CD4-positive, alpha-beta T cell treated with Interleukin-15 for 1 hour (primary cell): ENCODE results near the gene AGO3.

Experiments
- DNase-seq: peaks from one replicate; pipeline ENCODE4 v3.0.0-alpha.2; 2020

Gene AGO3

DNA sequence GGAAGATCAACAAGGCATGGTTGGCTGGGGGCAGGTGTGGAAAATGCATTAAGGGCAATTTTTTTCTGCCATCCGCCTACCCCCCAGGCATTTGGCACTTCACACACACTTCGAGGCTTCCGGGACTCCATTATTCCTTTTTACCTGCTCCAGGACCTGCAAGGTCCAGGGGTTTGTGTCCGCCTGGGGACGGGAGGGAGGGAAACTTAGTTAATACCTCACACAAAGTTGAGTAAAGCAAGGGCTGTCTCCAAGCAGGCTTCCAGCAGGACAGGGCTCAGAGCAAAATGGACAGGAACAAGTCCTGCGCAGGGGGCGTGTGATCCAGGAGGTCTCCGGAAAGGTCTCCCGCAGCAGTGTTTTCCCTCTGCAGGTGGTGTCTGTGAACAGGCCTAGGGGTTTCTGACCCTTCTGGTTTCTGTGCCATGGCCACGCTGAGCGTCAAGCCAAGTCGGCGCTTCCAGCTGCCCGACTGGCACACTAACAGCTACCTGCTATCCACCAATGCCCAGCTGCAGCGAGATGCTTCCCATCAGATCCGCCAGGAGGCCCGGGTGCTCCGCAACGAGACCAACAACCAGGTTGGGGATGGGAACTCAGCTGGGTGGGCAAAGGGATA, 153.7 kb downstream of the AGO3 start:
- no peak for DNase-seq

DNA sequence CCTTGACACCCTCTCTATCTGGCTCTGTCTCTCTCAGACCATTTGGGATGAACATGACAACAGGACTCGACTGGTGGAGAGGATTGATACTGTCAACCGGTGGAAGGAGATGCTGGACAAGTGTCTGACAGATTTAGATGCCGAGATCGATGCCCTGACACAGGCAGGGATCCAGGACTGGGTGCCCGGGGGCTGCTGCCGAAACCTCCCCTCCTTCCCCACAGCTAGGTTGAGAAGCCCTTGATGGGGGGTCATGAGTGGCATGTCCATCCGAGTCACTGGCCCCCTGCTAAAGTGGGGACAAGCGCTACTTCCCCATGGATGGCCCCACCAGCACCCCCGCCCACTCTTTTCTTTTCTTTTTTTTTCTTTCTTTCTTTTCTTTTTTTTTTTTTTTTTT, 154.2 kb downstream of the AGO3 start:
- no peak for DNase-seq

GRCh38 chr1:36085686-36086526, 155.0 kb downstream of the AGO3 start:
- no peak for DNase-seq

- DNase-seq: no peak
Measured at GRCh38 chr1:36086529-36087232, 155.8 kb downstream of the AGO3 start.

DNA sequence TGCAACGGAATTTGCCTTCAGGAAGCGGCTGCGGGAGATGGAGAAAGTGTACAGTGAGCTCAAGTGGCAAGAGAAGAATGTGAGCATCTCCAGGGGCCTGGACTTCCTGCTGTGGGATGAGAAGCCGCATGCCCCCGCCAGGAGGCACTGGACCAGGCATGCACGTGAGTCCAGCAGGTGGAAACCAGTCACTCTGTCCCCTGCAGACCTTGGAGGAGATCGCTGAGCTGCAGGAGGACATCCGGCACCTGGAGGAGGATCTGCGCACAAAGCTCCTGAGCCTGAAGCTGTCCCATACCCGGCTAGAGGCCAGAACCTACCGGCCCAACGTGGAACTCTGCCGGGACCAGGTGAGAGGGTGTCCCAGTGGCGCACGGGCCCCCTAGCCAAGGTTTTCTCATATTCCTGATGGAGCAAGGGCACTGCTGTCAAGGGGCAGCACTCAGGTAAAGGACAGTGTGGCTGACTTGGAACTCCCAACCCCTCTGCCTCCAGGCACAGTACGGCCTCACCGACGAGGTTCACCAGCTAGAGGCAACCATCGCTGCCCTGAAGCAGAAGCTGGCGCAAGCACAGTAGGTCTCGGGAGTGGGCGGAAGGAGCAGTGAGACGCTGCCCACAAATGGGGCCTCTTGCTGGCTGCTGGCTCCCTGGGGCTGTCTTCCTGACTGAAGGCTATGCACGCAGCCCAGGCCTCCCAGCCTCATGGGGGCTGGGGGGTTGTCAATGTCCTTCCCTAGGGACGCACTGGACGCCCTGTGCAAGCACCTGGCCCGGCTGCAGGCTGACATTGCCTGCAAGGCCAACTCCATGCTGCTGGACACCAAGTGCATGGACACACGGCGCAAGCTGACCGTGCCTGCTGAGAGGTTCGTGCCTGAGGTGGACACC, 156.6 kb downstream of the AGO3 start:
- DNase-seq: no peak

GRCh38 chr1:36088265-36088576, 157.3 kb downstream of the AGO3 start:
- no peak for DNase-seq

- DNase-seq: peak; percentile 89
Measured at GRCh38 chr1:36088577-36089392, 157.9 kb downstream of the AGO3 start, which contains the start of gene ADPRS. ADPRS (plus strand) TSS chr1:36088892; CDS start chr1:36088905, 13 bp downstream.

DNA sequence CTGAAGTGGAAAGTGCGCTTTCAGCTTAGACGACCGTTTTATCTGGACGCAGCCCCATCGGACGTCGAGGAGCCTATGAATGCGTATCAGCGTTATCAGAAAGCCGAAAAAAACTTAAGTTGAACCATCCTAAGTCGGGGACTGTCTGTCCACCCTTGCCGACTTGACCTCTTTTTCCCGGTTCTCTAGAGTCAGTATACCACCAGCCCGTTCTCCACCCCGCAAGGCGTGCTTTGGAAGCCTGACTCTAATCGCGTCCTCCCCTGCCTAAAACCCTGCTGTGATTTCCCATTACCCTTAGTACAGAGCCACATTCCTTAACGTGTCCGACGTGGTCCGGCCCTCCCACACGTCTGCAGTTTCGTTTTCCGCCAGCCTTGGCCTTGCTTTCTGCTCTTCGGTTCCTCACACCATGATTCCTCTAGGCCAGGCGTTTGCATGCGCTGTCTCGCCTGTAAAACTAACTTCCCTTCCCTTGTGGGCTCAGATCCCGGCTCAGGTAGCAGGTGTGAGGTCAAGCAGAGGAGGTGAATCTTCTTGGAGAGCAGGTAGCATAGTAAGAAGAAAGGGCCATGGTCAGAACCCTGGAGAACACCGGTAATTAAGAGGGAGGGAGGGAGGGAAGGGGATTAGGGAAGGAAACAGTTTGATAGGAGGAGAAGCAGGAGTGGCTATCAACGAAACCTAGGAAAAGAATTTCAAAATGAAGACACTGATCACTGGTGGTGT, 158.7 kb downstream of the AGO3 start:
- no peak for DNase-seq

DNA sequence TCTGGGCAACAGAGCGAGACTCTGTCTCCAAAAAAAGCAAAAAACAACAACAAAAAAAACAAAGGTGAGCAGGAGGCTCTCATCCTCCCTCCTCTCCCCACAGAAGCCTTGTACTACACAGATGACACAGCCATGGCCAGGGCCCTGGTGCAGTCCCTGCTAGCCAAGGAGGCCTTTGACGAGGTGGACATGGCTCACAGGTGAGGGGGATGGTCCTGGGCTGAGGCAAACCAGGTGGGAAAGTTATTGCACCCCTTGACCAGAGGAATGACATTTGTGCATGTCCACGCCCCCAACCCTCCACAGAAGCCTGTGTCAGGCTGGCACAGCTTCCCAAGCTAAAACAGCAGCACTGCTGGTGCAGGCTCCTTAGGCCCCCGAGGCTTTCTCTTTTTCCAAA, 160.2 kb downstream of the AGO3 start:
- no peak for DNase-seq

- no peak for DNase-seq
Measured at GRCh38 chr1:36091698-36092097, 160.8 kb downstream of the AGO3 start.

DNA sequence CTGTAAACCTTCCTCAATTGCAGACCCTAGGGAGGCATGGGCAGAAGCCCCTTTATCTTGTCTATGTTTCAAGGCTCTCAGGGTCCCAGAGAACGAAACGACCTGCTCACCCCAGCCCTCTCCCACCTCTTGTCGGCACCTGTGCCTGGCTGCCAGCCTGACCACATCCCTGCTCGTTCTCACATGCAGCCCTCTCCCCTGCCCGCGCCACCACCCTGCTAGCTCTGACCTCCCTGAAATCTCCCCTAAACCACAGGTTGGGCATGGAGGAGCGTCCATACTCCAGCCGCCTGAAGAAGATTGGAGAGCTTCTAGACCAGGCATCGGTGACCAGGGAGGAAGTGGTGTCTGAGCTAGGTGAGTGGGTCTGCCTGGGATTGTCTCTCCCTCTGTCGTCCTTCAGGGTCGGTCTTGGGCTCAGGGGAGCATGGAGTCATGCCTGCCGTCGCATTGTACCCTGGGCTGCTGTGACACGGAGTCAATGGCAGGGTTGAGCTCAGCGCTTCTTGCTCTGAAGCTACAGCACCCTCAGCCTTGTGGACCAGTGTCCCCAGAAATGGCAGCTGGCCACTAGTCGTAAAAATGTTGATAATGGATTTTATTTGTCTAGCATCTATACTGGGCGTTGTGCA, 161.4 kb downstream of the AGO3 start:
- DNase-seq: no peak

DNA sequence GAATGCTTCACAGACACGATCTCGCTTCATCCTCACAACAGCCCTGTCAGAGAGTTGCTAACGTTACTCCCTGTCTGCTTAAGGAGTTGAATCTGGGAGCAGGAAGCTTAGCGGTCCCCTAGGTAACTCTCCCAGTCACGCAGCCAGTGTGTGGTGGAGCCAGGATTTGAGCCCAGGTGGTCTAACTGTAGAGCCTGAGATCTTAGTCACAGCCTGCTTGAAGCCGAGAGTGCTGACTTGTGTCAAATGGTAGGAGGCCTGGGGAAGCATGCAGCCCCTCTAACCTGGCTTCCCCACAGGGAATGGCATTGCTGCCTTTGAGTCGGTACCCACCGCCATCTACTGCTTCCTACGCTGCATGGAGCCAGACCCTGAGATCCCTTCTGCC, 161.9 kb downstream of the AGO3 start:
- DNase-seq: no peak

- DNase-seq: no peak
Measured at GRCh38 chr1:36093226-36093625, 162.3 kb downstream of the AGO3 start.

DNA sequence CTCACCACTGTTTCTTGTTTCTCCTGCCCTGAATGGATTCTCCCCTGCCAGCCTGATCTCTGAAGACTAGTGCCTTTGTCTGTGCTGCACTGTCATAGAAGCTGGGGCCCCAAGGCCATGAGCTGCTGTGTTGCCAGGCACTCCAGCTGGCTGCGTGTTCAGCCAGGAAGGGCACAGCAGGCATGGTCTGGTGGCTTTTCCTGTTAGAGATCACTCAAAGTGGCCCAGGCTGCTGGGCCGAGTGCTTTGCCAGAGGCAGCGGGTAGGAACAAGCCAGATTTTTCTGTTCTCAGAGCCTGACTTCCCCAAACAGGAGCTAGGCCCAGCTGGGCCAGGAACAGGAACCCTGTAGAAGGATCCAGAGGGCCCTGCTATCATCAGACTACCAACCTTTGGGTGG, 163.0 kb downstream of the AGO3 start:
- no peak for DNase-seq

- DNase-seq: no peak
Measured at GRCh38 chr1:36094621-36095061, 163.7 kb downstream of the AGO3 start.

DNA sequence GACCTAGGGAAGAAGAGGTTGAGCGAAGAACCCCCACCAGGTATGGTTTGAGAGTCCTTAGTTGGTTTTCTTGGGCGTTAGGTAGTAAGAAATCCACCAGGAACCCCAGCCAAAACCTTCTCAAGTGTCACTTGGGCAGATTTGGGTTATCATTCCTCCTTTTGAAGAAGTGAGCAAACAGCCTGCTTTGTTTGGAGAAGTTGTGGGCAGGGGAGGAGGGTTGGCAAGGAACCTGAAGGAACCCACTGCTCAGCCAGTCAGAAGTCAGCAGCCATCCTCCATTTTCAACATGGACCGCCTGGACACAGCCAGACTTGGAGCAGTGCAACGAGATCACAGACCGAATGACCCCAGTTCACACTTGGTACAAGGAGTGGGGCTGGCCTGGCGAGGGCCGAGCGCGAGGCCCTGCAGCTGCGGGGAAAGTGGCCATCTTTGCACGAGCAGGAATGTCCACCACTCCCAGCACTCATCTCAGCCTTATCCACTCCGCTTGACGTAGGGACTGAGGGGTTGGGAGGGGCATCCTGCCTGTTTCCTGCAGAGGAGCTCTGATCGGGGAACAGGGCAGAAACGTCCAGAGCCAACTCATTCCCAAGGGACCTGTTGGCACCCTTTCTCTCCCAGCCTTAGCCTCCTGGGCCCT, 165.0 kb downstream of the AGO3 start:
- DNase-seq: peak; percentile 42

- no peak for DNase-seq
Measured at GRCh38 chr1:36096500-36097432, 165.9 kb downstream of the AGO3 start.

GRCh38 chr1:36097693-36098585, 167.0 kb downstream of the AGO3 start:
- DNase-seq: no peak
